Prostate gland (tissue), 2 donors: ENCODE data around the gene DNAJC3. TPM values are rescaled to one million over a fixed set of nuclear protein-coding genes. Genes with fewer than 3 reads are reported as not detected.
"Not testable (repeated sequence)": the region's sequence is repeated elsewhere in the genome, so short reads cannot be mapped to it uniquely, and the experiment has no call there.

Experiments used
- DNase-seq: peaks from one replicate; pipeline ENCODE4 v3.0.0-alpha.2; 2019; ENCODE audit warnings: low spot score
- H3K27ac ChIP-seq, 2 donors: fragments of 200-600 bp; sonication (generic); 2 replicates each; pipeline ENCODE4 v1.5.1; 2017 to 2019
- H3K27me3 ChIP-seq: fragments of 200-600 bp; sonication (generic); replicated peaks from 2 replicates; pipeline ENCODE4 v1.5.1; 2019; ENCODE audit not compliant: insufficient read depth
- H3K36me3 ChIP-seq, 2 donors: fragments of 200-600 bp; sonication (generic); 1 replicate in 1 of 2; 2 replicates in 1 of 2; pipeline versions ENCODE4 v1.5.1 to v1.8.1; 2017 to 2019
- H3K4me1 ChIP-seq: fragments of 200-600 bp; sonication (generic); replicated peaks from 2 replicates; pipeline ENCODE4 v1.5.1; 2019
- H3K4me3 ChIP-seq, 2 donors: fragments of 200-600 bp; sonication (generic); 2 replicates each; pipeline ENCODE4 v1.5.1; 2017 to 2019
- H3K9me3 ChIP-seq: fragments of 200-600 bp; sonication (generic); 2 replicates; pipeline ENCODE4 v1.5.1; 2017
- CTCF ChIP-seq, 4 experiments: fragments of 200-600 bp in 2 of 4; fragments of 450-650 bp in 2 of 4; sonication (generic) in 2 of 4; IDR thresholded peaks; 1 replicate in 3 of 4; 2 replicates in 1 of 4; pipeline ENCODE4 v1.5.1; 2016 to 2019; ENCODE audit warnings: antibody characterized with exemption in 4 of 4, mild to moderate bottlenecking in 2 of 4, moderate library complexity in 2 of 4
- POLR2A ChIP-seq: fragments of 450-650 bp; IDR thresholded peaks from one replicate; pipeline ENCODE4 v1.6.1; 2016; ENCODE audit warnings: antibody characterized with exemption, mild to moderate bottlenecking
- POLR2AphosphoS5 ChIP-seq: sonication (generic); formaldehyde crosslinking; IDR thresholded peaks from one replicate; pipeline ENCODE4 v1.6.1; 2017; ENCODE audit warnings: antibody characterized with exemption
- WGBS: methylation state at CpG from one replicate; pipeline ENCODE4 v1.1.5; 2018; 5-methylcytosine and 5-hydroxymethylcytosine counted together
- intact Hi-C: fragments of 100-400 bp; cut with DNase I; formaldehyde crosslinking; loops from one replicate; pipeline ENCODE4 v1.14.2; 2022
- total RNA-seq, 2 donors: library from RNA; depleted of rRNA; stranded (reverse); fragments of >200 nt; gene quantifications; one replicate each; pipeline ENCODE4 v1.1.0, GENCODE V29; 2016

The DNAJC3 gene
- total RNA-seq, 2 donors from 2014 or later = 44.7 to 106 TPM

- DNase-seq = no peak
- H3K36me3 ChIP-seq = no peaks in the 10 kb centered on the region
- no peak overlapping the region for H3K4me3 ChIP-seq
- intact Hi-C loops = no loop called here
- WGBS = 94% methylated on average over 3 of the region's 3 CpGs
- no peak overlapping the region for H3K27ac ChIP-seq
- no peak for TF ChIP-seq CTCF (IDR thresholded peaks at IDR 0.05)
- TF ChIP-seq POLR2A = no peak
- TF ChIP-seq POLR2AphosphoS5 = no peak
- H3K4me1 ChIP-seq = no peaks in the 10 kb centered on the region
- H3K9me3 ChIP-seq = no peaks in the 10 kb centered on the region
- H3K27me3 ChIP-seq = no peaks in the 10 kb centered on the region
Measured at GRCh38 chr13:95724252-95724651, 47.3 kb downstream of the DNAJC3 start.

GRCh38 chr13:95726876-95727275, 49.9 kb downstream of the DNAJC3 start:
- DNase-seq = no peak
- intact Hi-C loops = no loop called here
- Histone ChIP-seq H3K4me3 (no peak overlapping the region), H3K9me3 (no peaks in the 10 kb centered on the region), H3K4me1 (no peaks in the 10 kb centered on the region), H3K27ac (no peak overlapping the region), H3K36me3 (no peaks in the 10 kb centered on the region), H3K27me3 (no peaks in the 10 kb centered on the region)
- TF ChIP-seq POLR2A = no peak
- no peak for TF ChIP-seq POLR2AphosphoS5
- no peak for TF ChIP-seq CTCF (IDR thresholded peaks at IDR 0.05)
- WGBS = 57% methylated on average over 3 of the region's 3 CpGs

- H3K36me3 ChIP-seq = no peaks in the 10 kb centered on the region
- H3K9me3 ChIP-seq = no peaks in the 10 kb centered on the region
- no peak overlapping the region for H3K4me3 ChIP-seq
- no peak overlapping the region for H3K27ac ChIP-seq
- DNase-seq = no peak
- intact Hi-C loops = no loop called here
- WGBS = 100% methylated on average over 1 of the region's 2 CpGs
- no peaks in the 10 kb centered on the region for H3K4me1 ChIP-seq
- no peak for TF ChIP-seq POLR2AphosphoS5
- no peak for TF ChIP-seq POLR2A
- no peaks in the 10 kb centered on the region for H3K27me3 ChIP-seq
Measured at GRCh38 chr13:95728957-95729356, 52.0 kb downstream of the DNAJC3 start.

GRCh38 chr13:95734124-95734523, 57.2 kb downstream of the DNAJC3 start:
- DNase-seq = no peak
- H3K9me3 ChIP-seq = no peaks in the 10 kb centered on the region
- H3K36me3 ChIP-seq = no peaks in the 10 kb centered on the region
- no peak overlapping the region for H3K27ac ChIP-seq
- no peak overlapping the region for H3K4me3 ChIP-seq
- no peak for TF ChIP-seq CTCF (IDR thresholded peaks at IDR 0.05)
- TF ChIP-seq POLR2AphosphoS5 = no peak
- TF ChIP-seq POLR2A = no peak
- intact Hi-C loops = no loop called here
- no peaks in the 10 kb centered on the region for H3K4me1 ChIP-seq
- H3K27me3 ChIP-seq = no peaks in the 10 kb centered on the region
- WGBS = 95% methylated on average over 2 of the region's 2 CpGs

GRCh38 chr13:95740071-95740978, 63.4 kb downstream of the DNAJC3 start:
- intact Hi-C loops, H3K27me3 ChIP-seq, H3K4me1 ChIP-seq, H3K27ac ChIP-seq, DNase-seq, H3K36me3 ChIP-seq, H3K4me3 ChIP-seq, H3K9me3 ChIP-seq: not testable (repeated sequence)
- WGBS = 76% methylated on average over 12 of the region's 37 CpGs

GRCh38 chr13:95740979-95741320, 64.0 kb downstream of the DNAJC3 start:
- no peak overlapping the region for H3K4me3 ChIP-seq
- intact Hi-C loops = no loop called here
- no peaks in the 10 kb centered on the region for H3K36me3 ChIP-seq
- TF ChIP-seq CTCF (IDR thresholded peaks at IDR 0.05) (no peak), POLR2A (no peak), POLR2AphosphoS5 (no peak)
- no peak overlapping the region for H3K27ac ChIP-seq
- DNase-seq = no peak
- no peaks in the 10 kb centered on the region for H3K4me1 ChIP-seq
- H3K9me3 ChIP-seq = no peaks in the 10 kb centered on the region
- H3K27me3 ChIP-seq = no peaks in the 10 kb centered on the region
